CD14-positive monocyte (primary cell): ENCODE measurements around the gene SNU13. TPM values are rescaled to one million over a fixed set of nuclear protein-coding genes. Genes with fewer than 3 reads are reported as not detected.

Source experiments
- DNase-seq, 3 donors: peaks; one replicate each; pipeline ENCODE4 v3.0.0-alpha.2; 2011 to 2022
- H2AFZ ChIP-seq: 2 replicates; pipeline ENCODE4 v1.6.0; 2012; ENCODE audit warnings: mild to moderate bottlenecking, low read depth, low read length, inconsistent platforms; ENCODE audit not compliant: insufficient read depth, poor library complexity, severe bottlenecking
- H3K27ac ChIP-seq, 2 donors: 1 replicate in 1 of 2; 2 replicates in 1 of 2; pipeline ENCODE4 v1.5.1; 2012 to 2013; ENCODE audit warnings: low read length in 2 of 2, control low read depth in 1 of 2, inconsistent platforms in 1 of 2, low read depth in 1 of 2, mild to moderate bottlenecking in 1 of 2
- H3K27me3 ChIP-seq, 2 donors: one replicate each; pipeline versions ENCODE4 v1.6.0 to v1.6.1; 2011 to 2013; ENCODE audit warnings: low read length in 2 of 2; ENCODE audit not compliant: control insufficient read depth in 2 of 2, insufficient read depth in 2 of 2
- H3K36me3 ChIP-seq, 2 donors: replicated peaks in 1 of 2; 1 replicate in 1 of 2; 2 replicates in 1 of 2; pipeline versions ENCODE4 v1.5.1 to v1.6.1; 2012 to 2013; ENCODE audit warnings: low read length in 2 of 2, control low read depth in 1 of 2, inconsistent platforms in 1 of 2, mild to moderate bottlenecking in 1 of 2; ENCODE audit not compliant: insufficient read depth in 2 of 2, control insufficient read depth in 1 of 2
- H3K4me1 ChIP-seq, 2 donors: 1 replicate in 1 of 2; 2 replicates in 1 of 2; pipeline versions ENCODE4 v1.5.1 to v1.6.1; 2012 to 2013; ENCODE audit warnings: low read length in 2 of 2, control low read depth in 1 of 2, inconsistent platforms in 1 of 2, mild to moderate bottlenecking in 1 of 2, moderate library complexity in 1 of 2; ENCODE audit not compliant: insufficient read depth in 2 of 2, control insufficient read depth in 1 of 2
- H3K4me2 ChIP-seq: replicated peaks from 2 replicates; pipeline ENCODE3; 2012; ENCODE audit warnings: low read length, moderate library complexity, mild to moderate bottlenecking; ENCODE audit not compliant: poor library complexity, severe bottlenecking; ENCODE audit errors: extremely low read depth
- H3K4me3 ChIP-seq, 3 experiments: fragments of 200-600 bp in 1 of 3; sonication (generic) in 1 of 3; replicated peaks in 1 of 3; 1 replicate in 2 of 3; 2 replicates in 1 of 3; pipeline ENCODE4 v1.5.1; 2011 to 2013; ENCODE audit warnings: low read length in 3 of 3, mild to moderate bottlenecking in 3 of 3, control low read depth in 2 of 3, low read depth in 2 of 3, inconsistent platforms in 1 of 3, moderate library complexity in 1 of 3
- H3K79me2 ChIP-seq: 2 replicates; pipeline ENCODE4 v1.6.0; 2012; ENCODE audit warnings: mild to moderate bottlenecking, control low read depth, inconsistent platforms, low read length, moderate library complexity; ENCODE audit not compliant: insufficient read depth
- H3K9ac ChIP-seq: 2 replicates; pipeline ENCODE4 v1.6.0; 2017; ENCODE audit warnings: low read length, mild to moderate bottlenecking; ENCODE audit not compliant: insufficient read depth, poor library complexity, severe bottlenecking
- H3K9me3 ChIP-seq, 2 donors: replicated peaks in 1 of 2; 1 replicate in 1 of 2; 2 replicates in 1 of 2; pipeline versions ENCODE4 v1.5.1 to v1.6.1; 2012 to 2013; ENCODE audit warnings: low read length in 2 of 2, control low read depth in 1 of 2; ENCODE audit not compliant: control insufficient read depth in 1 of 2, insufficient read depth in 1 of 2
- H4K20me1 ChIP-seq: 2 replicates; pipeline ENCODE4 v1.6.0; 2012; ENCODE audit warnings: mild to moderate bottlenecking, low read length, control low read depth, moderate library complexity; ENCODE audit not compliant: insufficient read depth
- H3K27ac Mint-ChIP-seq, 7 donors: one replicate each; pipeline ENCODE4 v1.8.0; 2020; ENCODE audit warnings: mild to moderate bottlenecking in 7 of 7, mixed read lengths in 7 of 7, moderate library complexity in 6 of 7, inconsistent platforms in 2 of 7
- H3K27me3 Mint-ChIP-seq, 3 donors: one replicate each; pipeline ENCODE4 v1.8.0; 2021 to 2022; ENCODE audit warnings: low read depth in 3 of 3, mild to moderate bottlenecking in 3 of 3, mixed read lengths in 3 of 3, moderate library complexity in 3 of 3, inconsistent platforms in 1 of 3
- H3K36me3 Mint-ChIP-seq, 2 donors: one replicate each; pipeline ENCODE4 v1.8.0; 2020; ENCODE audit warnings: mixed read lengths in 2 of 2, inconsistent platforms in 1 of 2, mild to moderate bottlenecking in 1 of 2
- H3K4me1 Mint-ChIP-seq: one replicate; pipeline ENCODE4 v1.8.0; 2020; ENCODE audit warnings: mild to moderate bottlenecking, mixed read lengths
- H3K4me3 Mint-ChIP-seq, 2 donors: one replicate each; pipeline ENCODE4 v1.8.0; 2020; ENCODE audit warnings: mild to moderate bottlenecking in 2 of 2, mixed read lengths in 2 of 2, moderate library complexity in 1 of 2
- H3K9me3 Mint-ChIP-seq, 7 donors: one replicate each; pipeline ENCODE4 v1.8.0; 2020 to 2022; ENCODE audit warnings: mixed read lengths in 7 of 7, mild to moderate bottlenecking in 6 of 7, moderate library complexity in 6 of 7, inconsistent platforms in 2 of 7
- WGBS: methylation state at CpG from one replicate; pipeline ENCODE4 v1.1.5; 2013; ENCODE audit warnings: missing lambda C conversion rate; ENCODE audit not compliant: insufficient coverage; 5-methylcytosine and 5-hydroxymethylcytosine counted together
- intact Hi-C, 2 donors: fragments of 100-400 bp; cut with micrococcal nuclease; formaldehyde crosslinking; loops; one replicate each; pipeline versions ENCODE4 v1.15.0 to v1.15.1; 2023
- polyA plus RNA-seq, 3 donors: library from polyadenylated mRNA; depleted of rRNA in 1 of 3; unstranded in 2 of 3; stranded (reverse) in 1 of 3; fragments of 300-500 nt in 2 of 3; fragments of >200 nt in 1 of 3; fragmentation: Illumina TruSeq in 2 of 3; gene quantifications; 1 replicate in 2 of 3; 2 replicates in 1 of 3; pipeline ENCODE4 v1.2.3, GENCODE V29; 2012 to 2021
- TF ChIP-seq, protein P1 (sequence below): fragments of 200-600 bp; IDR thresholded peaks from one replicate; pipeline ENCODE4 v1.8.0; 2022; ENCODE audit warnings: antibody characterized with exemption, mild to moderate bottlenecking

Gene SNU13
- polyA plus RNA-seq, 3 donors, result 90.0 to 168 (median 168) TPM

DNA sequence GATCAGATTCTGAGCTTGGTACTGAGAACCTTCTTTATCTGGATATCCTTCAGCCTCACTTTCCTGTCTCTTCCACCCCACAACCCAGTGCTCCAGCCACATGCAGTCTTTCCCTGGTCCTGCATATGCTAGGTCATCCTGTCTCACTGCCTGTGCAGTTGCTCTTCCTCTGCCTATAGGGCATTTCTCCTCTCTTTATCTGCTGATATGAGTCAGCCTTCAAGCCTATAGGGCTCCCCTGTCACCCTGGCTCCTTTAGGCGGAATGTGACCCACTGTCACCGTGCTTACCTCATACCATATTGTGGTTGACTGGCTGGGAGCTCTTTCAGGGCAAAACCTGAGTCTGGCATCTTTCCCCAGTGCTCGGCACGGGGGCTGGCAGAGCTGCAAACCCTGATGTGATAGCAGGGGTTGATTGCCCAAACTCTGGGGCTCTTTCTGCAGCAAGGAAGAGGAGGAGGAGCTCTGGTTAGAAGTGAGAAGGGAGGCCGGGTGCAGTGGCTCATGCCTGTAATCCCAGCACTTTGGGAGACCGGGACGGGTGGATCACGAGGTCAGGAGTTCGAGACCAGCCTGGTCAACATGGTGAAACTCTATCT, 36.9 kb upstream of the SNU13 start:
- Histone ChIP-seq H3K79me2 (no peaks in the 10 kb centered on the region), H4K20me1 (no peaks in the 10 kb centered on the region), H3K4me3 (no peak overlapping the region), H3K27ac (no peak overlapping the region), H3K9ac (no peak overlapping the region), H3K36me3 (no peaks in the 10 kb centered on the region), H3K4me2 (no peak overlapping the region), H3K27me3 (no peaks in the 10 kb centered on the region), H3K9me3 (no peaks in the 10 kb centered on the region), H2AFZ (no peak overlapping the region), H3K4me1 (no peaks in the 10 kb centered on the region)
- no peak for DNase-seq
- H3K9me3 Mint-ChIP-seq, result no peaks in the 10 kb centered on the region
- WGBS, result 100% methylated on average over 2 of the region's 9 CpGs
- no peaks in the 10 kb centered on the region for H3K36me3 Mint-ChIP-seq
- peaks cover 2 to 5% (median 2%) of the 10 kb centered on the region in 3 donors for H3K27me3 Mint-ChIP-seq
- intact Hi-C loops, result no loop called here
- H3K4me1 Mint-ChIP-seq, result no peaks in the 10 kb centered on the region
- no peak overlapping the region for H3K27ac Mint-ChIP-seq
- no peak overlapping the region for H3K4me3 Mint-ChIP-seq
- TF ChIP-seq, protein P1, sequence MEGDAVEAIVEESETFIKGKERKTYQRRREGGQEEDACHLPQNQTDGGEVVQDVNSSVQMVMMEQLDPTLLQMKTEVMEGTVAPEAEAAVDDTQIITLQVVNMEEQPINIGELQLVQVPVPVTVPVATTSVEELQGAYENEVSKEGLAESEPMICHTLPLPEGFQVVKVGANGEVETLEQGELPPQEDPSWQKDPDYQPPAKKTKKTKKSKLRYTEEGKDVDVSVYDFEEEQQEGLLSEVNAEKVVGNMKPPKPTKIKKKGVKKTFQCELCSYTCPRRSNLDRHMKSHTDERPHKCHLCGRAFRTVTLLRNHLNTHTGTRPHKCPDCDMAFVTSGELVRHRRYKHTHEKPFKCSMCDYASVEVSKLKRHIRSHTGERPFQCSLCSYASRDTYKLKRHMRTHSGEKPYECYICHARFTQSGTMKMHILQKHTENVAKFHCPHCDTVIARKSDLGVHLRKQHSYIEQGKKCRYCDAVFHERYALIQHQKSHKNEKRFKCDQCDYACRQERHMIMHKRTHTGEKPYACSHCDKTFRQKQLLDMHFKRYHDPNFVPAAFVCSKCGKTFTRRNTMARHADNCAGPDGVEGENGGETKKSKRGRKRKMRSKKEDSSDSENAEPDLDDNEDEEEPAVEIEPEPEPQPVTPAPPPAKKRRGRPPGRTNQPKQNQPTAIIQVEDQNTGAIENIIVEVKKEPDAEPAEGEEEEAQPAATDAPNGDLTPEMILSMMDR, result no peak

DNA sequence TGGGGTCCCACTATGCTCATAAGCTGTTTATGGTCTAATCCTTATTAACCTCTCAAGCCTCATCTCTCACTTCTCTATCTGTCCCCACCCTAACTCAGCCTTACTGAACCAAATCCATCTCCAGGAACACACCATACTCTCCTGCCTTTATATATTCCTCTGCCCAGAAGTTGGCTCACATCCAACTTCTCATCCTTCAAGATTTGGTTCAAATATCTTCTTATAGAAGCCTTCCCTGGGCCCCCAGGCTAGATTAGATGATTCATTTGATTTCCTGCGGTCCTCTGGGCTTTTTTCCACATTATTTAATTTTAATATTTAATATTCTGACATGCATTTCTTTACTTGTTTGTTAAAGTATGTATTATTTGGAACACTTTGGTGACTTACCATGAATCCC, 33.8 kb upstream of the SNU13 start:
- no CpG with 5 or more reads among the region's 1 CpG for WGBS
- peaks cover 2 to 5% (median 2%) of the 10 kb centered on the region in 3 donors for H3K27me3 Mint-ChIP-seq
- H3K9me3 ChIP-seq, result no peaks in the 10 kb centered on the region
- H4K20me1 ChIP-seq, result no peaks in the 10 kb centered on the region
- H3K27ac ChIP-seq, result no peak overlapping the region
- H3K4me3 ChIP-seq, result no peak overlapping the region
- DNase-seq, result no peak
- H3K79me2 ChIP-seq, result no peaks in the 10 kb centered on the region
- TF ChIP-seq, protein P1, result no peak
- H3K9ac ChIP-seq, result no peak overlapping the region
- no peaks in the 10 kb centered on the region for H3K9me3 Mint-ChIP-seq
- H3K4me1 ChIP-seq, result no peaks in the 10 kb centered on the region
- no peak overlapping the region for H3K4me2 ChIP-seq
- intact Hi-C loops, result no loop called here
- no peaks in the 10 kb centered on the region for H3K27me3 ChIP-seq
- no peaks in the 10 kb centered on the region for H3K36me3 Mint-ChIP-seq
- no peaks in the 10 kb centered on the region for H3K36me3 ChIP-seq
- no peak overlapping the region for H3K4me3 Mint-ChIP-seq
- no peak overlapping the region for H2AFZ ChIP-seq
- no peaks in the 10 kb centered on the region for H3K4me1 Mint-ChIP-seq
- no peak overlapping the region for H3K27ac Mint-ChIP-seq
